Skin epidermis (tissue), 12 donors: ENCODE measurements around the gene STAC3.

ENCODE experiments used
- H3K27ac ChIP-seq, 21 experiments: fragments of 200-600 bp; sonication (generic) in 11 of 21; one replicate each; pipeline ENCODE4 v1.5.0; 2020; ENCODE audit warnings: mild to moderate bottlenecking in 3 of 21, inconsistent platforms in 2 of 21, moderate library complexity in 2 of 21
- H3K4me3 ChIP-seq, 7 experiments: fragments of 200-600 bp; sonication (generic) in 2 of 7; one replicate each; pipeline ENCODE4 v1.5.0; 2020; ENCODE audit warnings: inconsistent platforms in 2 of 7, mild to moderate bottlenecking in 2 of 7, moderate library complexity in 1 of 7

Gene STAC3

GRCh38 chr12:57258977-57259970 is 8.3 kb upstream of the STAC3 start:
- Histone ChIP-seq H3K27ac (no peak overlapping the region), H3K4me3 (no peak overlapping the region)

DNA sequence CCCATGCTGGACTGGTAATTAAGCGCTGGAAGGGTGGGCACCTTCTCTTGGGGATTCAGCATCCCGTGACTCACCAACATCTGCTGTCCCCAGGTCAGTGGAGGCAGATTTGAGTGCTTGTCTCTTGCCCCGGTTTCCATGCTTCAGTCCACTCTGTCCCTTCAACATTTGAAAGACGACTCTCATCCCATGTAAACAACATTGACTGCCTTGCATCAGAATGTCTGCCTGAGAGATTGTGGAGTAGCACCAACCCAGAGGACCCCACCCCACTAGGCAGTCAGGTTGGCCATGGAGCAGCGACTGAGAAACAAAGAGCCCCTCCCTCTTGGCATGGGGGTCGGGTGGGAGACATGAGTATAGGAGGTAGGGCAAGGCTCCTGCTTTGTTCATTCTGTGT is 4.9 kb upstream of the STAC3 start:
- Histone ChIP-seq H3K27ac (no peak overlapping the region), H3K4me3 (no peak overlapping the region)

GRCh38 chr12:57254506-57255280 is 3.7 kb upstream of the STAC3 start:
- H3K4me3 ChIP-seq: no peak overlapping the region
- no peak overlapping the region for H3K27ac ChIP-seq

DNA sequence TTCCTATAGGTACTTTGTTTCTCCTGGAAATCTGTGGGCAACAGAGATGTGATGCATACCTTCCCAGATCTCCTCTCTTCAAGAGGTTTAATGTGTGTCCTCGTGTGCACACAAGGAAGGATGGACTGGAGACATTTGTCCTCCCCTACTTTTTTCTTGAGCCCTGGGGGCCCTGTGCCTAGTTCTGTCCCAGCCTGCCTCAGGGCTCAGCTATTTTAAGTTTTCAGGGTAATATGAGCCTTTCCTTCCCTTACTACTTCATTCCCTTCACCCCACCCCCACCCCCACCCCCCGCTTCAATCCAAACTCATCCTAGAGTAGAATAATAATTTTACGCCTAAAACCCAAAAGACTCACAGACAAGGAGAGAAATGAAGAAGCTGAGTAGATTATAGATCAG is 446 bp downstream of the STAC3 start:
- no peak overlapping the region for H3K4me3 ChIP-seq
- H3K27ac ChIP-seq: no peak overlapping the region

DNA sequence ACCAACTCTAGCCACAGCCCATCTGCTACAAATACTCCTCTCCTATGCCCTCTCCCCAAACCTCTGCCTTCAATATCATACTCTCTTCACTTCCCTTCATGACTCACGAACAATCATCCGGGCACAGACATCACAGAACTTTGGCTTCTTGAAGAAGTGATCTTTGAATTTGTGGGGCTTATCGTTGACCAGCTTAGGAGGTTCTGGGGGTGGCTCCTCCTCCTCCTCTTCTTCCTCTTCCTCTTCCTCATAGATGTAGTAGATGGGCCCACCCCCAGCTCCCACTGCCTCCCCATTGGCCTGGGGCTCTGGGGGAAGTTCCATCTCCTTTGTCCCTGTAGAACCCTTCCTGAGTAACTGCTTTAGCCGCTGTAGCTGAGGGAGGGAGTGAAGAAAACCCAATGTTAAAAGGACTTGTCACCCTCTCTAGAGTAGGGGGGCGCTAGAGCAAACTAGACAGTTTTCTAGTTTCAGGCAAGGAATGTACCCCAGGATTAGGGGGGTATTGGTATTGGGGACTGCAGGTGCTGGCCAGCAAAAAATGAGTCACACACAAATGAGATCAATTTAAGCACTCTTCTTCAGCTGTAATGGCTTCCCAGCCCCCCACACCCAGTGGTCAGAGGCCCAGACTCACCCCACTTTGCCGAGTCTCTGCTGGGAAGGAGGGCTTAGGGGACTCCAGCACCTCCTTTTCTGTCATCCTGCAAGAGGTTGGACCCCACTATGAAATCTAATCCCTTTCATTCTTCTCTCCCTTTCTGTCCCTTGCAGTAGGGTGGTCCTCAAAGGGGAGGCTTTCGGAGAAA is 1.8 kb downstream of the STAC3 start:
- Histone ChIP-seq H3K4me3 (no peak overlapping the region), H3K27ac (no peak overlapping the region)

GRCh38 chr12:57247041-57247440 is 3.9 kb downstream of the STAC3 start:
- no peak overlapping the region for H3K27ac ChIP-seq
- no peak overlapping the region for H3K4me3 ChIP-seq

DNA sequence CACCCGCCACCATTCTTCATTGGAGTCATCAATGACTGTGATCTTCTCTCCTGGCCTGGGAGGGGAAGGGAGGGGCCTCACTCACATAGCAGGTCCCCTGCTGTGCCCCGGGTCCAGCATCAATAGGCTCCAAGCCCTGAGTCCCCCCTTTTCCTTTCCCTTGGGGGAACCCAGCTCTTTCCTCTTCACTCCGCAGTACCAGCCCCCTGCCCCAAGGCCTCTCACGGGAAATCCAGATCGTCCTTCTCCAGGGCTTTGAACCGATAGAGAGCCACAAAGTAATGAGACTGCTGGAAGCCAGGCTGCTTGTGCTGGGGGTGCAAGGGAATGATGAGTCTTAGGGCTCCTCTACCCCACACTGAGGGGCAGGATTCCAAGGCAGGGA is 6.7 kb downstream of the STAC3 start:
- H3K27ac ChIP-seq: no peak overlapping the region
- no peak overlapping the region for H3K4me3 ChIP-seq

- Histone ChIP-seq H3K4me3 (peak overlapping the region; percentile 1 to 36 (median 14)), H3K27ac (no peak overlapping the region)
Observed at GRCh38 chr12:57243521-57244311, 7.3 kb downstream of the STAC3 start.

- H3K4me3 ChIP-seq: peak overlapping the region; percentile 1 to 36 (median 14)
- H3K27ac ChIP-seq: peak overlapping the region in 1 of 21 experiments; percentile 29
Observed at GRCh38 chr12:57242691-57243454, 8.1 kb downstream of the STAC3 start.

GRCh38 chr12:57242329-57242690 is 8.7 kb downstream of the STAC3 start:
- Histone ChIP-seq H3K27ac (peak overlapping the region in 1 of 21 experiments; percentile 29), H3K4me3 (peak overlapping the region in 5 of 7 experiments; percentile 1 to 36 (median 29))

DNA sequence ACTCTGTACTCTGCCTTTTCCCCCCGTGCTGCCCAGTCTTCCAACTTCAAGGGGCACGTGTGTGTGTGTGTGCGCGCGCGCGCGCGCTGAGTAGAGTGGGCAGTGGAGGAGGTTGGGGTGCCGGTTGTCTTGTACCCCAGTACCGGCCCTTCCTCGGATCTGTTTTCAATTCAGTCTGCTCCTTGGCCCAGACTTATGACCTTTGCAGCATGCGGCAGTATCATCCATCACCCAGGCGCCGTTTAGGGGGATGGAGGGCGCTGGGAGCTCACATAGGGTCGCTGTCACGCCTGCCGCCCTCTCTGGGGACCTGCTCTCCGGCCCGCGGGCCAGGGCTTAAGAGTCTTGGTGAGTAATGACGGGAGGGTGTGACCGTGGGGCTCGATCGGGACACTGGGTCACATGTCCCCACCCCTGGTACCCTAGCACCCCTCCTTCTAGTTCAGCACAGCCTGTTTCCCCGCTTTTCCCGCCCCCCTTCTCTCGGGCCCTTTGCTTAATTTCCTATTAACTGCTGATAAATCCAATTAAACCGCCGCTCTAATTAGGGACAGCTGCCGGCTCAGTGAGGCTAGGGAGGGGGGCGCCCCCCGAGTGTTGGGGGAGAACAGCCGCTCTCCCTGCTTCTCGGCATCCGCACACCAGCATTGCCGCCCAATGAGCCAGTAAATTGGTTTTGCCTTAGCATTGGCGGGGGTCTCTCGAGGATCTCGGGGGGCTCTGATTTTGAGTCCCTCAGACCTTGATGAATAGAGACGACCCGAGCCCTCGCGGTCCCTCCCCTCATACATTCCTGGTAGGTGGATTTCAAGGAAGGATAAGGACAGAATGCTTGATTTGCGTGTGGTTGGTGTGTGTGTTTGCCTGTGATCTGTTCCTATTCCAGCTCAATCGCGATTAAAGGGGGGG is 9.3 kb downstream of the STAC3 start:
- H3K27ac ChIP-seq: peak overlapping the region in 1 of 21 experiments; percentile 16

DNA sequence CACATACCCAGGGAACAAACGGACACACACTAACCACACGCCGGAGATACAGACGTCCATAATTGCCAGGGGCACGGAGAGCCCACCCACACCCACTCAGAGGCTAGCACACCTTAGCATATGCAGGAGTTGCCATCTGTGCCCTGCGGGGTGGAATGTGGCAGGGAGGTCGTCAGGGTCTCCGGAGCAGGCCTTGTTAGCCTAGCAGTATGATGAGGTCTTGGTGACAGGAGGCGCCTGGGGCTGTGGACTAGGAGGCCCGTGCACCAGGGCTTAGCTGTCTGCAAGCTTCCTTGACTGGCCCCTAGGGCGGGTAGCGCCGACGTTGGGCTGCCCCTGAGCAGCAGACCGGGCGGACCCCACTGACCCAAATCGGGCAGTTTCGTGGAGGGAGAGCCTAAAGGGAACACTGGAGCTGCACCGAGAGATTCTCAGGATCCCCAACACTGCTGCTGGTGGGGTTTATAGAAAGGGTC is 10.0 kb downstream of the STAC3 start:
- Histone ChIP-seq H3K27ac (no peak overlapping the region), H3K4me3 (peak overlapping the region; percentile 28 to 54 (median 39))

More for the DNA sequence above, 9.3 kb downstream of the STAC3 start:
- H3K4me3 ChIP-seq: peak overlapping the region in 2 of 7 experiments; percentile 39 to 54

DNA sequence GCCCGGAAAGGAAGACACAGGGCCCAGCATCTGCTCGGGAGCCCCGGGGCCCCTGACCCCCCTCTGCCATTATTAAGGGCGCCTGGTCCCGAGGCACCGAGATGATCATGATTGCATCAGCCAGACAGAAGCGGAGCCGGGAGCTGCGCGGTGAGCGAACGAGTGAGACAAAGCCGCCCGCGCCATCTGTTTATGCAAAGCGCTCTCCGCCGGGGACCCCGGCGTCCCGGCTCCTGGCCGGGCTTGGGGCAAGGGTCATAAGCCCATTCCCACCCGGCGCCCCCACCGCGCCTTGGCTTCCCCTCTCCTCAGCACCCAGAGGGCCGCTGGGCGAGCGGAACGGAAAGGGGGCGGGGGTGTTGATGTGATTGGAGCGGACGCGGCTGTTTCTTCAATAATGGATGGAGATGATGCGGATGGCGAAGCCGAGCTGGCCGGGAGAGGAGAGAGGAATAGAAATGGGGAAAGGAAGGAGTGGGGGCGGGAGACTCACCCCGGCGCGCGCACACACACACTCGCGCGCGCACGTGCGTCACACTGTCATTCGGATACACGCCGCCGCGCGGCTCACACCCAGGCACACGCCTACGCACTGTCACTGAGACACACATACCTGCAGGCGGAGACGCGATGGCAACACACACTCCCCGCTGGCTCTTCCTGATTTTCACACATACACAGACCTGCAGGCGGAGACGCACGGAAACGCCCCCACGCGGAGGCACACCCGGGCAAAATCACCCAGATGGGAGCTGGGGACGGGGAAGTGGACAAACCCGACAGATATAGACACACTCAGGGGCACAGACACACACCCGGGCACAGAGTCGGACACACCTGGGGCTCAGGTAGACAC is 10.7 kb downstream of the STAC3 start:
- Histone ChIP-seq H3K4me3 (peak overlapping the region; percentile 28 to 54 (median 39)), H3K27ac (peak overlapping the region in 6 of 21 experiments; percentile 9 to 64 (median 52))

DNA sequence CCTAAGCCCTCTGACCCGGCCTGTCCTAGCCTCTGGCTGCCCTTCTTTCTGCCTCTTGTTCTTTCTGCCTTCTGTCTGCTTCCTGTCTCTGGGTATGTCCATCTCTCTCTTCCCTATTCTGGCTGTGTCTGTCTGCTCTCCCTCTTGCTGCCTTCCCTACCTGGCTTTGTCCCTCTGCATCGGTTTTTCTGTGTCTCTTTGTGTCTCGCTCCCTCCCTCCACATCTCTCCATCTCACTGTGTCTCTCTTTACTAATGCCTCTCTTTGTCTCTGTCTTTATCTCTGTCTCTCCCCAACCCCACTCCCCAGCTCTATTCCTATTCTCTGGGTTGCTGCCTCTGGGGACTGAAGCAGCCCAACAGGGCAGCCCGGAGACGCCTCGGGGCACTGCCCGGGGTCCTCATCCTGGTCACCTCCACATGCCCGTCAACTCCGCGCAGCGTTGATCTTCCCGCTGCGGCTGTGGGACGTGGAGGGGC is 11.4 kb downstream of the STAC3 start:
- Histone ChIP-seq H3K4me3 (peak overlapping the region; percentile 28 to 54 (median 39)), H3K27ac (peak overlapping the region in 5 of 21 experiments; percentile 9 to 64 (median 55))

DNA sequence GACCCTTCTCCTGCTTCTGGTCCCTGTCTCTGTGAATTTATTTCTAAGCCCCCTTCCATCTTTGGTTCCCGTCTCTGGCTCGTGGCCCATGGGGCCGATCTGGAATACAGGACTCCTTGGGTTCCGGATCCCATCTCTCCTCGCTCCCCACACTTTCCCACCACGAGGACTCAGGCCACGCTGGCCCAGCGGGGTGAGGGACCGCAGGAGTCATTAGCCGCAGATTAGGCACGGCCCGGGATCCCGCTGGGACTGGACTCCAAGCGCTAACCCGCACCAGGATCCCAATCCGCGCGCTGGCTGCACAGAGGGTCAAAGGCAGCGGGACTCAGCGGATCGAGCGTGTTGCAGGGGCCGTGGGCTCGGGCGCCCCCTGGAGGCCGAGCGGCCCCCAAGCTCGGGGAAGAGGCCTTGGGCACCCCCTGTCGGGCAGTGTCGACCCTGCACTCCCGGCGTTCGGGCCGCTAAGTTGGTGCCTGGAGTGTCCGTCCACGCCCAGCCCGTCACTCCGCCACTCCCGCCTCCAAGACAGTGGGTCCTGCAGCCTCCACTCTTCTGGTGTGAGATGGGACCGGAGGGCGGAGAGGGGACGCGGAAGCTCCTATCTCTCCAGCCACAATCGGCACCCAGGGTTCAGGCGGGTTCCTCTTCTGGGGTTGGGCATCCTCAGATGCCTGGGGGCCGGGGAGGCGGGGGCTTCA is 12.0 kb downstream of the STAC3 start:
- H3K27ac ChIP-seq: peak overlapping the region in 7 of 21 experiments; percentile 11 to 85 (median 52)
- peak overlapping the region; percentile 26 to 54 (median 39) for H3K4me3 ChIP-seq
